Measurements from ENCODE around the gene CHD6.

- TF ChIP-seq, protein P1, sequence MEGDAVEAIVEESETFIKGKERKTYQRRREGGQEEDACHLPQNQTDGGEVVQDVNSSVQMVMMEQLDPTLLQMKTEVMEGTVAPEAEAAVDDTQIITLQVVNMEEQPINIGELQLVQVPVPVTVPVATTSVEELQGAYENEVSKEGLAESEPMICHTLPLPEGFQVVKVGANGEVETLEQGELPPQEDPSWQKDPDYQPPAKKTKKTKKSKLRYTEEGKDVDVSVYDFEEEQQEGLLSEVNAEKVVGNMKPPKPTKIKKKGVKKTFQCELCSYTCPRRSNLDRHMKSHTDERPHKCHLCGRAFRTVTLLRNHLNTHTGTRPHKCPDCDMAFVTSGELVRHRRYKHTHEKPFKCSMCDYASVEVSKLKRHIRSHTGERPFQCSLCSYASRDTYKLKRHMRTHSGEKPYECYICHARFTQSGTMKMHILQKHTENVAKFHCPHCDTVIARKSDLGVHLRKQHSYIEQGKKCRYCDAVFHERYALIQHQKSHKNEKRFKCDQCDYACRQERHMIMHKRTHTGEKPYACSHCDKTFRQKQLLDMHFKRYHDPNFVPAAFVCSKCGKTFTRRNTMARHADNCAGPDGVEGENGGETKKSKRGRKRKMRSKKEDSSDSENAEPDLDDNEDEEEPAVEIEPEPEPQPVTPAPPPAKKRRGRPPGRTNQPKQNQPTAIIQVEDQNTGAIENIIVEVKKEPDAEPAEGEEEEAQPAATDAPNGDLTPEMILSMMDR (tag by site-specific recombination; IDR thresholded peaks at IDR 0.05), result no peak
- TF ChIP-seq KLF10 (tag by site-specific recombination; IDR thresholded peaks at IDR 0.05), result no peak
- no peak for TF ChIP-seq ZBTB26 (tag by site-specific recombination; optimal IDR thresholded peaks at IDR 0.05)
- TF ChIP-seq KLF7 (tag by site-specific recombination; IDR thresholded peaks at IDR 0.05; ENCODE audit: borderline replicate concordance), result no peak
- no peak for TF ChIP-seq ZNF146 (tag by site-specific recombination; IDR thresholded peaks at IDR 0.05)
- no peak for TF ChIP-seq ZNF155 (tag by site-specific recombination; IDR thresholded peaks at IDR 0.05)
- TF ChIP-seq SP7 (tag by site-specific recombination; IDR thresholded peaks at IDR 0.05), result no peak
- TF ChIP-seq ZBTB1 (tag by site-specific recombination; IDR thresholded peaks at IDR 0.05), result no peak
- TF ChIP-seq ZNF132 (tag by site-specific recombination; IDR thresholded peaks at IDR 0.05; ENCODE audit: borderline replicate concordance), result no peak
These were observed 246.8 kb downstream of the CHD6 start for GRCh38 chr20:41371371-41371770.
